ENCODE data around the gene SLC7A5.
A peak's percentile ranks its signal among the peaks of the same experiment; 100 is the strongest.
"Not testable (repeated sequence)": the region's sequence is repeated elsewhere in the genome, so short reads cannot be mapped to it uniquely, and the experiment has no call there.

The SLC7A5 gene

GRCh38 chr16:87818533-87819161 is 50.7 kb downstream of the SLC7A5 start:
- DNase-seq = no peak

- no peak for DNase-seq
Measured at GRCh38 chr16:87817910-87818309, 51.4 kb downstream of the SLC7A5 start.

GRCh38 chr16:87817370-87817769 is 51.9 kb downstream of the SLC7A5 start:
- DNase-seq = not testable (repeated sequence)

- DNase-seq = no peak
Measured at GRCh38 chr16:87816507-87817100, 52.7 kb downstream of the SLC7A5 start.

GRCh38 chr16:87815567-87815966 is 53.7 kb downstream of the SLC7A5 start:
- no peak for DNase-seq

- DNase-seq = no peak
Measured at GRCh38 chr16:87812200-87812656, 57.1 kb downstream of the SLC7A5 start.

GRCh38 chr16:87811454-87811853 is 57.9 kb downstream of the SLC7A5 start:
- not testable (repeated sequence) for DNase-seq

- no peak for DNase-seq
Measured at GRCh38 chr16:87809150-87809902, 60.0 kb downstream of the SLC7A5 start.

- DNase-seq = no peak
Measured at GRCh38 chr16:87808108-87808507, 61.2 kb downstream of the SLC7A5 start.

- DNase-seq = peak; percentile 55
Measured at GRCh38 chr16:87806641-87807546, 62.4 kb downstream of the SLC7A5 start.

GRCh38 chr16:87806261-87806640 is 63.1 kb downstream of the SLC7A5 start:
- DNase-seq = peak; percentile 40

GRCh38 chr16:87803385-87803784 is 65.9 kb downstream of the SLC7A5 start:
- DNase-seq = no peak

- no peak for DNase-seq
Measured at GRCh38 chr16:87802670-87803069, 66.6 kb downstream of the SLC7A5 start.

GRCh38 chr16:87801679-87802259 is 67.5 kb downstream of the SLC7A5 start:
- no peak for DNase-seq

- no peak for DNase-seq
Measured at GRCh38 chr16:87800497-87800896, 68.8 kb downstream of the SLC7A5 start.

- no peak for DNase-seq
Measured at GRCh38 chr16:87795336-87795735, 74.0 kb downstream of the SLC7A5 start.

GRCh38 chr16:87794485-87795078 is 74.7 kb downstream of the SLC7A5 start:
- no peak for DNase-seq

GRCh38 chr16:87792205-87792565 is 77.1 kb downstream of the SLC7A5 start:
- DNase-seq = no peak

- DNase-seq = no peak
Measured at GRCh38 chr16:87791295-87792204, 77.8 kb downstream of the SLC7A5 start.

- no peak for DNase-seq
Measured at GRCh38 chr16:87790292-87791100, 78.8 kb downstream of the SLC7A5 start.

Data from activated naive CD4-positive, alpha-beta T cell treated with Interleukin-2 at 50 U/mL for 16 hours (primary cell).